Measurements from ENCODE around the gene ELP4.

The ELP4 gene

GRCh38 chr11:31780078-31780477 is 270.5 kb downstream of the ELP4 start:
- DNase-seq (ENCODE audit: low spot score), result no peak

GRCh38 chr11:31780480-31780971 is 271.0 kb downstream of the ELP4 start:
- DNase-seq (ENCODE audit: low spot score), result no peak

- DNase-seq (ENCODE audit: low spot score), result no peak
These were observed 272.7 kb downstream of the ELP4 start for GRCh38 chr11:31782257-31782656.

- DNase-seq (ENCODE audit: low spot score), result no peak
These were observed 273.7 kb downstream of the ELP4 start for GRCh38 chr11:31783252-31783651.

- DNase-seq (ENCODE audit: low spot score), result no peak
These were observed 275.0 kb downstream of the ELP4 start for GRCh38 chr11:31784611-31785010.

- no peak for DNase-seq (ENCODE audit: low spot score)
These were observed 277.6 kb downstream of the ELP4 start for GRCh38 chr11:31786996-31787685.

GRCh38 chr11:31788085-31788484 is 278.5 kb downstream of the ELP4 start:
- no peak for DNase-seq (ENCODE audit: low spot score)

GRCh38 chr11:31790649-31791048 is 281.1 kb downstream of the ELP4 start:
- DNase-seq (ENCODE audit: low spot score), result no peak

GRCh38 chr11:31792036-31792435 is 282.5 kb downstream of the ELP4 start:
- DNase-seq (ENCODE audit: low spot score), result no peak

GRCh38 chr11:31792456-31792855 is 282.9 kb downstream of the ELP4 start:
- DNase-seq (ENCODE audit: low spot score), result no peak

GRCh38 chr11:31793264-31793663 is 283.7 kb downstream of the ELP4 start:
- DNase-seq (ENCODE audit: low spot score), result no peak

GRCh38 chr11:31794548-31794947 is 285.0 kb downstream of the ELP4 start:
- no peak for DNase-seq (ENCODE audit: low spot score)

GRCh38 chr11:31795706-31796498 is 286.3 kb downstream of the ELP4 start:
- DNase-seq (ENCODE audit: low spot score), result no peak

- no peak for DNase-seq (ENCODE audit: low spot score)
These were observed 287.1 kb downstream of the ELP4 start for GRCh38 chr11:31796499-31797189.

GRCh38 chr11:31797190-31798056 is 287.9 kb downstream of the ELP4 start:
- no peak for DNase-seq (ENCODE audit: low spot score)

- DNase-seq (ENCODE audit: low spot score), result no peak
These were observed 288.5 kb downstream of the ELP4 start for GRCh38 chr11:31798057-31798553.

- no peak for DNase-seq (ENCODE audit: low spot score)
These were observed 289.2 kb downstream of the ELP4 start for GRCh38 chr11:31798554-31799434.

GRCh38 chr11:31799435-31800397 is 290.1 kb downstream of the ELP4 start:
- DNase-seq (ENCODE audit: low spot score), result no peak

Data from LoVo (cell line).